IPS-20b (cell line): ENCODE results near the gene PNP.

Source experiments
- H3K27ac ChIP-seq: one replicate; pipeline ENCODE4 v1.5.1; 2013; ENCODE audit warnings: low read length
- H3K27me3 ChIP-seq: 2 replicates; pipeline ENCODE4 v1.6.1; 2013; ENCODE audit warnings: mild to moderate bottlenecking, low read length, inconsistent platforms; ENCODE audit not compliant: insufficient read depth
- H3K36me3 ChIP-seq: 2 replicates; pipeline ENCODE4 v1.6.1; 2013; ENCODE audit warnings: low read depth, mild to moderate bottlenecking, inconsistent platforms, low read length, moderate library complexity; ENCODE audit not compliant: insufficient read depth
- H3K4me1 ChIP-seq: 2 replicates; pipeline ENCODE4 v1.6.1; 2013; ENCODE audit warnings: mild to moderate bottlenecking, control low read depth, inconsistent platforms, low read length, moderate library complexity; ENCODE audit not compliant: insufficient read depth
- H3K4me3 ChIP-seq: 2 replicates; pipeline ENCODE4 v1.5.1; 2013; ENCODE audit warnings: mild to moderate bottlenecking, low read length, inconsistent platforms
- H3K9ac ChIP-seq: 2 replicates; pipeline ENCODE4 v1.6.1; 2013; ENCODE audit warnings: low read depth, mild to moderate bottlenecking, inconsistent platforms, low read length, moderate library complexity
- H3K9me3 ChIP-seq: 2 replicates; pipeline ENCODE4 v1.6.1; 2013; ENCODE audit warnings: mild to moderate bottlenecking, low read depth, low read length, inconsistent platforms; ENCODE audit not compliant: insufficient read depth

Gene PNP

DNA sequence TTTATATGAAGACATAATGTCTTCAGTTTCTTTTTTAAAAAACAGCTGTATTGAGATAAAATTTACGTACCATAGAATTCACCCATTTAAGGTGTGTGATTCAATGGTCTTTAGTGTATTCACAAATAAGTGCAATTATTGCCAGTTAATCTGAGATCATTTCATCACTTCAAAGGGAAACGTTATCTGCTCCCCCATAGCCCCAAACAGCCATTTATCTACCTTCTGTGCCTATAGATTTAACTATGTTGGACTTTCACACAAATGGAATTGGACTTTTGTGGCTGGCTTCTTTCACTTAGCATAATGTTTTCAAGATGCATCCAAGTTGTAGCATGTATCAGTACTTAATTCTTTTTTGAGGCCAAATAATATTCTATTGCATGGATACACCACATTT is 9.7 kb downstream of the PNP start:
- Histone ChIP-seq H3K4me1 (peaks cover 8% of the 10 kb centered on the region; the same call in 1 of the 2 replicates), H3K27ac (no peak overlapping the region), H3K36me3 (peaks cover 51% of the 10 kb centered on the region)

DNA sequence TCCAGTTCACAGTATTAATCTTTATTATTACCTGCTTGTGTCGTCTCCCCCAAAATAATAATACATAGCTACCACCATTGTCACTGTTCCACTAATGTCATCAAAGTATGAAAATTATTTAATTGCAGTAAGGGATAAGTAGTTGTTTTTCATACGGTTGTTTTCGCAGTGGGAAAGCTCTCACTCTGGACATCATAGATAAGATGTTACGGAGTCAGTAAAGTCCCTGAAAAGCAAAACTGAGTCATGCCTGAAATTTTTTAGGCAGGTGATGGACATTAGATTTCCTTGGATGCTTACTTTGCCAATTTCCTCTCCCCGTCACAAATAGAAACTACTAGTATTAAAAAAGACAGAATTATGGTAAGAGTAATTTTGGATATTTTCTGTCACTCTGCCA is 13.2 kb downstream of the PNP start:
- H3K9ac ChIP-seq = no peak overlapping the region
- H3K4me1 ChIP-seq = peaks cover 13% of the 10 kb centered on the region; the same call in 1 of the 2 replicates
- no peak overlapping the region for H3K27ac ChIP-seq
- H3K27me3 ChIP-seq = no peaks in the 10 kb centered on the region
- H3K36me3 ChIP-seq = peaks cover 17% of the 10 kb centered on the region
- no peaks in the 10 kb centered on the region for H3K9me3 ChIP-seq
- H3K4me3 ChIP-seq = no peak overlapping the region

More for the DNA sequence above, 9.7 kb downstream of the PNP start:
- no peaks in the 10 kb centered on the region for H3K27me3 ChIP-seq
- H3K9ac ChIP-seq = no peak overlapping the region
- H3K4me3 ChIP-seq = no peak overlapping the region
- H3K9me3 ChIP-seq = no peaks in the 10 kb centered on the region

DNA sequence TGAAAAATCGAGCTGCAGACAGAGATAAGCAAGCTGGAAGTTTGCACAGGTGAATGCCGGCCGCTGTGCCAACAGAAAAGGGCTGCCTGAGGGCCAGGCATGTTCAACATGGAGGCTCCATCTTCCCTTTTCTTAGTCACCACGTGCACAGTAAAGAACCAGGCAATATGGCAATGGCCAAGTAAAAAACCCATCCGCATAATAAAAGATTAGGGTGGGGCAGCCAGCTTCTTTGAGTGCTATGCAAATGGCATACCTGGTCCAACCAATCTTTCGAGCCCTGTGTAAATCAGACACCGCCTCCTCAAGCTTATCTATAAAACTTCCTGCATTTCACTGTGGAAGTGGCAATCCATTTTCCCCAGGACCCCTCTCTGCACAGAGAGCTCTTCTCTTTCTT is 16.7 kb downstream of the PNP start:
- no peaks in the 10 kb centered on the region for H3K9me3 ChIP-seq
- no peak overlapping the region for H3K4me3 ChIP-seq
- no peaks in the 10 kb centered on the region for H3K27me3 ChIP-seq
- H3K27ac ChIP-seq = no peak overlapping the region
- H3K36me3 ChIP-seq = no peaks in the 10 kb centered on the region
- peaks cover 24% of the 10 kb centered on the region; the same call in 1 of the 2 replicates for H3K4me1 ChIP-seq
- H3K9ac ChIP-seq = no peak overlapping the region

GRCh38 chr14:20486684-20487395 is 17.6 kb downstream of the PNP start:
- Histone ChIP-seq H3K27ac (no peak overlapping the region), H3K36me3 (no peaks in the 10 kb centered on the region), H3K27me3 (no peaks in the 10 kb centered on the region), H3K9me3 (no peaks in the 10 kb centered on the region), H3K9ac (no peak overlapping the region), H3K4me1 (peaks cover 21% of the 10 kb centered on the region; the same call in 1 of the 2 replicates), H3K4me3 (no peak overlapping the region)

GRCh38 chr14:20487396-20487725 is 18.2 kb downstream of the PNP start:
- Histone ChIP-seq H3K27ac (no peak overlapping the region), H3K9ac (no peak overlapping the region), H3K4me1 (peaks cover 16% of the 10 kb centered on the region; the same call in 1 of the 2 replicates), H3K4me3 (no peak overlapping the region), H3K9me3 (no peaks in the 10 kb centered on the region), H3K27me3 (no peaks in the 10 kb centered on the region), H3K36me3 (no peaks in the 10 kb centered on the region)

DNA sequence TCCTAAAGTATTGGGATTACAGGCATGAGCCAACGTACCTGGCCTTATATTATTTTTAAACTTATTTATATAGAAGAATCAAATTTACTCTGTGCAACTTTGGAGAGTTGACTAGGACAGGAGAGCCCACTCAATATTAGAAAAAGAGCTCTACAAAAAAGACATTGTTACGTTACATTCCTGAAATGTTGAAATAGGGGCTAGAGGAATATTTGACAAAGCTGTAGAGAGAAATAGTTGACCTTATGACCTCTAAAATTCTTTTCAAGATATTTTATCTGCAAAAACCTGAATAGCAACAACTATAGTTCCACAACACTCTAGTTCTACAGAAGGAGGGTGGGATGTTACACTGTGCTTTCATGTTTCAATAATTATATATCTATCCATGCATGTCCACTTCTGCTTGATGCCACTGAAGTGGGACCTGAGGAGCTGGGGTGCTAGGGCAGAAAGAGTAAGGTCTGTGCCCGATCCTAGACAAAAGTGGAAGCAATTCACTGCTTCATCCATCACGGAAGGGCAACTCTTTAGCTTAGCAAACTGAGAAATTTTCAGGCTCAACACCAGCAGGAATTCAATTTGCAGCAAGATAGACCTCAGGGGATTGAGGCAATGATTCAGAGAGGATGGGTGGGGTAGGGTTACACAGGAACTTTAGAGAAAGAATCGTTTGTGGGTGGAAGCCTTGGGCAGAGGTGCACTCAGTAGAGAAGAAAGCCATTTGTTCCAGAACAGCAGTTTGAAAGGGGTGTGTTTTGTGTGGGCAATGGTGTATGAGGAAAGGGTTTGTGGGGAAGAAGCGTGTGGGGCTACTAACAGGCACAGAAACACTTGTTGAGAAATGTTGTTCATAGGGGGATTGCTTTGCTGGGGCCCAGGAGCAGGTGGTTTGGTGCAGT is 20.1 kb downstream of the PNP start:
- H3K9me3 ChIP-seq = no peaks in the 10 kb centered on the region
- H3K27me3 ChIP-seq = no peaks in the 10 kb centered on the region
- H3K4me1 ChIP-seq = peaks cover 16% of the 10 kb centered on the region; the same call in 1 of the 2 replicates
- no peaks in the 10 kb centered on the region for H3K36me3 ChIP-seq
- H3K27ac ChIP-seq = no peak overlapping the region
- H3K4me3 ChIP-seq = no peak overlapping the region
- H3K9ac ChIP-seq = no peak overlapping the region

- no peak overlapping the region for H3K4me3 ChIP-seq
- no peak overlapping the region for H3K9ac ChIP-seq
- no peaks in the 10 kb centered on the region for H3K27me3 ChIP-seq
- no peaks in the 10 kb centered on the region for H3K36me3 ChIP-seq
- peaks cover 16% of the 10 kb centered on the region; the same call in 1 of the 2 replicates for H3K4me1 ChIP-seq
- H3K9me3 ChIP-seq = no peaks in the 10 kb centered on the region
- no peak overlapping the region for H3K27ac ChIP-seq
Measured at GRCh38 chr14:20490563-20490962, 21.4 kb downstream of the PNP start.

- Histone ChIP-seq H3K4me1 (peaks cover 11% of the 10 kb centered on the region; the same call in 1 of the 2 replicates), H3K36me3 (no peaks in the 10 kb centered on the region), H3K4me3 (no peak overlapping the region), H3K27me3 (no peaks in the 10 kb centered on the region), H3K27ac (no peak overlapping the region), H3K9ac (no peak overlapping the region), H3K9me3 (no peaks in the 10 kb centered on the region)
Measured at GRCh38 chr14:20492486-20492885, 23.3 kb downstream of the PNP start.

DNA sequence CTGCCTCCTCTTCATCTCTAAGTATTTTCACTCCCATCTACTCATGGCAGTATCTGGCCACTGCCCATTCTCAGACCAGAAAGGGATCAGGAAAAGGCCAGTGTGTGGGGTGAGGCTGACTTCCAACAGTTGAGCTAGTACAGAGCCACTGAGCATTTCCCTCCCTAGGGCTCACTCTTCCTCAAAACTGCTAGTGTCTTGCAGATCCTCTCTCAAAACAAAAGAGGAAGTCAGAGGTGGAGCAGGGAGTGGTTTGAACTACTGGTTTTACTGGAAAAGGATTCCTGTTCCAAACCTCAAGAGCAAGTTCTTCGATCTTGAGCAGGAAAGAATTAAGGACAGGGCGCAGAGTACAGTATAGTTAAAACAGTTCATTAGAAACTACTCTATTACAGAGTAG is 24.4 kb downstream of the PNP start:
- H3K36me3 ChIP-seq = no peaks in the 10 kb centered on the region
- H3K27me3 ChIP-seq = no peaks in the 10 kb centered on the region
- H3K9me3 ChIP-seq = no peaks in the 10 kb centered on the region
- peaks cover 7% of the 10 kb centered on the region; the same call in 1 of the 2 replicates for H3K4me1 ChIP-seq
- no peak overlapping the region for H3K27ac ChIP-seq
- H3K4me3 ChIP-seq = no peak overlapping the region
- H3K9ac ChIP-seq = no peak overlapping the region

GRCh38 chr14:20494935-20495766 is 25.9 kb downstream of the PNP start:
- H3K27ac ChIP-seq = no peak overlapping the region
- H3K4me3 ChIP-seq = no peak overlapping the region
- H3K4me1 ChIP-seq = peaks cover 15% of the 10 kb centered on the region; the same call in 1 of the 2 replicates
- H3K27me3 ChIP-seq = no peaks in the 10 kb centered on the region
- H3K9ac ChIP-seq = no peak overlapping the region
- no peaks in the 10 kb centered on the region for H3K9me3 ChIP-seq
- H3K36me3 ChIP-seq = no peaks in the 10 kb centered on the region

DNA sequence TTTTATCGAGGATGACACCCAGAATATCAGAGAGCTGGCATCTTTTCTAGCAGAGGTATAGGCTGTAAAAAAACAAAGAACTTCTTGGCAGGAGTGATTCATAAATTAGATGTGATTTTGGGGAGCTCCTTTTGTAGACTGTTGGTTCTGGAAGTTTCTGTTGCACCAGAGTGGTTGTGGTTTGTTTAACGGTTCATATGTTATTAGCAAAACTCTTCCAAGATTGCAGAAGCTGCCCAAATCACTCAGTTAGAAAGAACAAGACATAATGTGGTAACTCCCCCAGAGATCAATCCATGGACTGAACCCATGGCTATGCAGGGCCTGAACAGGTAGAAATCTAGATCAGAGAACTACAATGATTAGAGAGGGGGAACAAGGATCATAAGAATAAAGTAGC is 29.4 kb downstream of the PNP start:
- Histone ChIP-seq H3K9me3 (no peaks in the 10 kb centered on the region), H3K4me1 (peaks cover 15% of the 10 kb centered on the region; the same call in 1 of the 2 replicates), H3K9ac (no peak overlapping the region), H3K36me3 (no peaks in the 10 kb centered on the region), H3K27ac (no peak overlapping the region), H3K27me3 (no peaks in the 10 kb centered on the region), H3K4me3 (no peak overlapping the region)
